H9 (cell line): ENCODE data around the gene TRAF3. TPM values are rescaled to one million over a fixed set of nuclear protein-coding genes. Genes with fewer than 3 reads are reported as not detected.

Source experiments
- DNase-seq: peaks from one replicate; pipeline ENCODE4 v3.0.0-alpha.2; 2017
- H2AFZ ChIP-seq: one replicate; pipeline ENCODE4 v1.6.1; 2013; ENCODE audit warnings: mild to moderate bottlenecking, low read length, control low read depth, moderate library complexity
- H2AK5ac ChIP-seq: 2 replicates; pipeline ENCODE4 v1.6.1; 2013; ENCODE audit warnings: low read length, control low read depth, mixed read lengths; ENCODE audit not compliant: insufficient read length
- H2BK120ac ChIP-seq: one replicate; pipeline ENCODE4 v1.6.1; 2013; ENCODE audit warnings: low read depth, mild to moderate bottlenecking, low read length, control low read depth, inconsistent platforms; ENCODE audit not compliant: poor library complexity, severe bottlenecking
- H2BK12ac ChIP-seq: 2 replicates; pipeline ENCODE4 v1.6.1; 2013; ENCODE audit warnings: low read length, control low read depth, mixed read lengths, low read depth; ENCODE audit not compliant: insufficient read length
- H2BK15ac ChIP-seq: 2 replicates; pipeline ENCODE4 v1.6.1; 2013; ENCODE audit warnings: low read depth, low read length, control low read depth
- H2BK20ac ChIP-seq: one replicate; pipeline ENCODE4 v1.6.1; 2013; ENCODE audit warnings: low read depth, mild to moderate bottlenecking, low read length, control low read depth, inconsistent platforms; ENCODE audit not compliant: poor library complexity, severe bottlenecking
- H2BK5ac ChIP-seq: 2 replicates; pipeline ENCODE4 v1.6.1; 2013; ENCODE audit warnings: low read length, control low read depth, mixed read lengths; ENCODE audit not compliant: insufficient read length
- H3K14ac ChIP-seq: 2 replicates; pipeline ENCODE4 v1.6.1; 2013; ENCODE audit warnings: low read length, control low read depth; ENCODE audit not compliant: insufficient read depth
- H3K18ac ChIP-seq: 2 replicates; pipeline ENCODE4 v1.6.1; 2013; ENCODE audit warnings: low read depth, mild to moderate bottlenecking, mixed read lengths, low read length, control low read depth; ENCODE audit not compliant: insufficient read length
- H3K23ac ChIP-seq: 2 replicates; pipeline ENCODE4 v1.6.1; 2013; ENCODE audit warnings: low read length, control low read depth, mixed read lengths, low read depth; ENCODE audit not compliant: insufficient read length
- H3K23me2 ChIP-seq: 2 replicates; pipeline ENCODE4 v1.6.1; 2013; ENCODE audit warnings: low read depth, mild to moderate bottlenecking, mixed read lengths, low read length, control low read depth; ENCODE audit not compliant: insufficient read length, poor library complexity, severe bottlenecking
- H3K27ac ChIP-seq: 2 replicates; pipeline ENCODE4 v1.5.1; 2013; ENCODE audit warnings: low read length, control low read depth, mixed read lengths, low read depth; ENCODE audit not compliant: insufficient read length
- H3K27me3 ChIP-seq: 2 replicates; pipeline ENCODE4 v1.6.1; 2013; ENCODE audit warnings: low read length, control low read depth, inconsistent platforms; ENCODE audit not compliant: insufficient read depth
- H3K4ac ChIP-seq: 2 replicates; pipeline ENCODE4 v1.6.1; 2013; ENCODE audit warnings: low read depth, mild to moderate bottlenecking, control low read depth, inconsistent platforms, low read length, moderate library complexity
- H3K4me1 ChIP-seq: 2 replicates; pipeline ENCODE4 v1.6.1; 2013; ENCODE audit warnings: low read length, control low read depth, inconsistent platforms; ENCODE audit not compliant: insufficient read depth
- H3K4me2 ChIP-seq: 2 replicates; pipeline ENCODE4 v1.6.1; 2013; ENCODE audit warnings: low read length, control low read depth, mixed read lengths; ENCODE audit not compliant: insufficient read length, insufficient read depth
- H3K56ac ChIP-seq: 2 replicates; pipeline ENCODE4 v1.6.1; 2013; ENCODE audit warnings: low read depth, mild to moderate bottlenecking, mixed read lengths, low read length, control low read depth; ENCODE audit not compliant: insufficient read length
- H3K79me1 ChIP-seq: 2 replicates; pipeline ENCODE4 v1.6.1; 2013; ENCODE audit warnings: low read depth, mild to moderate bottlenecking, moderate library complexity, low read length, control low read depth, inconsistent platforms; ENCODE audit not compliant: insufficient read depth, poor library complexity, severe bottlenecking
- H3K79me2 ChIP-seq: 2 replicates; pipeline ENCODE4 v1.6.1; 2013; ENCODE audit warnings: low read length, control low read depth, inconsistent platforms; ENCODE audit not compliant: insufficient read depth
- H3K9ac ChIP-seq: 2 replicates; pipeline ENCODE4 v1.6.1; 2013; ENCODE audit warnings: low read length, control low read depth, mixed read lengths; ENCODE audit not compliant: insufficient read length; ENCODE audit errors: extremely low read depth
- H3K9me3 ChIP-seq: one replicate; pipeline ENCODE4 v1.6.1; 2013; ENCODE audit warnings: low read depth, low read length, inconsistent platforms; ENCODE audit not compliant: control insufficient read depth
- H3T11ph ChIP-seq: one replicate; pipeline ENCODE4 v1.6.1; 2013; ENCODE audit warnings: mild to moderate bottlenecking, low read length, control low read depth, inconsistent platforms
- H4K20me1 ChIP-seq: one replicate; pipeline ENCODE4 v1.6.1; 2013; ENCODE audit not compliant: control insufficient read depth, insufficient read length, insufficient read depth
- H4K5ac ChIP-seq: 2 replicates; pipeline ENCODE4 v1.6.1; 2013; ENCODE audit warnings: low read depth, mild to moderate bottlenecking, mixed read lengths, low read length, control low read depth; ENCODE audit not compliant: insufficient read length
- H4K8ac ChIP-seq: replicated peaks from 2 replicates; pipeline ENCODE4 v1.6.1; 2013; ENCODE audit warnings: low read length, control low read depth, mixed read lengths, low read depth; ENCODE audit not compliant: insufficient read length
- H4K91ac ChIP-seq: 2 replicates; pipeline ENCODE4 v1.6.1; 2013; ENCODE audit warnings: low read depth, mild to moderate bottlenecking, moderate library complexity, mixed read lengths, low read length, control low read depth; ENCODE audit not compliant: insufficient read length
- H3K27ac Mint-ChIP-seq, 3 experiments: 2 replicates in 2 of 3; 3 replicates in 1 of 3; pipeline ENCODE4 v1.8.0; 2020 to 2021; ENCODE audit warnings: mixed read lengths in 3 of 3, mild to moderate bottlenecking in 1 of 3, moderate library complexity in 1 of 3
- H3K27me3 Mint-ChIP-seq: 2 replicates; pipeline ENCODE4 v1.8.0; 2021; ENCODE audit warnings: low read depth, mild to moderate bottlenecking, moderate library complexity, mixed read lengths
- H3K36me3 Mint-ChIP-seq, 3 experiments: 2 replicates in 2 of 3; 3 replicates in 1 of 3; pipeline ENCODE4 v1.8.0; 2020 to 2021; ENCODE audit warnings: low read depth in 3 of 3, mixed read lengths in 3 of 3; ENCODE audit not compliant: insufficient read depth in 1 of 3
- H3K4me1 Mint-ChIP-seq, 2 experiments: 2 replicates each; pipeline ENCODE4 v1.8.0; 2020; ENCODE audit warnings: mixed read lengths in 2 of 2
- H3K4me3 Mint-ChIP-seq, 2 experiments: 2 replicates in 1 of 2; 3 replicates in 1 of 2; pipeline ENCODE4 v1.8.0; 2020 to 2021; ENCODE audit warnings: mild to moderate bottlenecking in 2 of 2, mixed read lengths in 2 of 2, moderate library complexity in 1 of 2
- H3K9me3 Mint-ChIP-seq, 2 experiments: 2 replicates in 1 of 2; 3 replicates in 1 of 2; pipeline ENCODE4 v1.8.0; 2020; ENCODE audit warnings: mild to moderate bottlenecking in 2 of 2, mixed read lengths in 2 of 2, moderate library complexity in 1 of 2
- WGBS: extraction: QIAGEN DNeasy Blood & Tissue Kit; methylation state at CpG from one replicate; pipeline ENCODE4 v1.1.7; 2013; ENCODE audit warnings: missing lambda C conversion rate, low lambda C conversion rate, mixed read lengths; ENCODE audit not compliant: insufficient read length; ENCODE audit errors: extremely low coverage; 5-methylcytosine and 5-hydroxymethylcytosine counted together
- total RNA-seq: library from RNA; stranded (reverse); gene quantifications from 2 replicates; pipeline ENCODE4 v1.2.1, GENCODE V29; 2021
- TF ChIP-seq, protein P1 (sequence below): fragments of 200-600 bp; sonication (generic); conservative IDR thresholded peaks from 3 replicates; pipeline ENCODE4 v1.8.0; 2021; ENCODE audit warnings: antibody characterized with exemption, mild to moderate bottlenecking

TRAF3 gene
- total RNA-seq, 1 experiment from 2014 or later: 9.6 TPM

DNA sequence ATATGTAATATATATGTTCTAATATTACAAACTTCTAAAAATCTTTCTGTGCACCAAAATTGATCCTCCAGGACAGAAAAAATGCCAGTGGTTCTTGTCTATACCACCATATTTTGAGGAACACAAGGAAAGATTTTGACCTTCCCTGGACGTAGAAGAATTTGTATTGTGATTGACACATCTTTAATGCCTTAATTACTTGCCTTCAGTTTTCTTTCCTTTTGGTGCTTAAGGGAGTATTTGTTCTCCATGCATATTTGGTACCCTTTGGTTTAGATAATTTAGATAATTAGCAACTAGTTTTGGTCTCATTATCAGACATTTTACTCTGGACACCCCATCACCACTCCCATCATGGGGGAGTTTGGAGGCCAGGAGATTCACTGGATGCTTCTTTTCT lies 27.6 kb downstream of the TRAF3 start:
- TF ChIP-seq, protein P1, sequence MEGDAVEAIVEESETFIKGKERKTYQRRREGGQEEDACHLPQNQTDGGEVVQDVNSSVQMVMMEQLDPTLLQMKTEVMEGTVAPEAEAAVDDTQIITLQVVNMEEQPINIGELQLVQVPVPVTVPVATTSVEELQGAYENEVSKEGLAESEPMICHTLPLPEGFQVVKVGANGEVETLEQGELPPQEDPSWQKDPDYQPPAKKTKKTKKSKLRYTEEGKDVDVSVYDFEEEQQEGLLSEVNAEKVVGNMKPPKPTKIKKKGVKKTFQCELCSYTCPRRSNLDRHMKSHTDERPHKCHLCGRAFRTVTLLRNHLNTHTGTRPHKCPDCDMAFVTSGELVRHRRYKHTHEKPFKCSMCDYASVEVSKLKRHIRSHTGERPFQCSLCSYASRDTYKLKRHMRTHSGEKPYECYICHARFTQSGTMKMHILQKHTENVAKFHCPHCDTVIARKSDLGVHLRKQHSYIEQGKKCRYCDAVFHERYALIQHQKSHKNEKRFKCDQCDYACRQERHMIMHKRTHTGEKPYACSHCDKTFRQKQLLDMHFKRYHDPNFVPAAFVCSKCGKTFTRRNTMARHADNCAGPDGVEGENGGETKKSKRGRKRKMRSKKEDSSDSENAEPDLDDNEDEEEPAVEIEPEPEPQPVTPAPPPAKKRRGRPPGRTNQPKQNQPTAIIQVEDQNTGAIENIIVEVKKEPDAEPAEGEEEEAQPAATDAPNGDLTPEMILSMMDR: no peak
- Histone ChIP-seq H3K4me1 (peaks cover 2% of the 10 kb centered on the region; the same call in 1 of the 2 replicates), H2BK120ac (no peak overlapping the region), H3K23ac (no peak overlapping the region), H3K27me3 (no peaks in the 10 kb centered on the region), H3K4me2 (no peak overlapping the region), H4K20me1 (no peaks in the 10 kb centered on the region), H3K79me2 (peaks cover 3% of the 10 kb centered on the region), H2BK5ac (no peak overlapping the region), H4K8ac (no peak overlapping the region), H3K9ac (no peak overlapping the region), H3K23me2 (no peaks in the 10 kb centered on the region), H2AK5ac (no peak overlapping the region), H3K27ac (no peak overlapping the region), H3K56ac (no peak overlapping the region), H4K91ac (no peak overlapping the region), H2BK12ac (no peak overlapping the region), H3K9me3 (no peaks in the 10 kb centered on the region), H3T11ph (no peak overlapping the region), H2BK20ac (no peak overlapping the region), H2BK15ac (no peak overlapping the region), H3K18ac (no peak overlapping the region), H2AFZ (no peak overlapping the region), H3K79me1 (no peaks in the 10 kb centered on the region), H4K5ac (no peak overlapping the region), H3K14ac (no peak overlapping the region), H3K4ac (no peak overlapping the region)
- H3K27me3 Mint-ChIP-seq: no peaks in the 10 kb centered on the region
- H3K36me3 Mint-ChIP-seq: no peaks in the 10 kb centered on the region
- H3K9me3 Mint-ChIP-seq: no peaks in the 10 kb centered on the region
- H3K4me1 Mint-ChIP-seq: peaks cover 20 to 28% of the 10 kb centered on the region in 2 experiments
- no peak for DNase-seq
- H3K27ac Mint-ChIP-seq: peak overlapping the region in 1 of 3 experiments; percentile 9; a peak in 1 of 7 replicates
- no peak overlapping the region for H3K4me3 Mint-ChIP-seq
- no CpG with 5 or more reads among the region's 1 CpG for WGBS
